ENCODE data around the gene IPO13.

IPO13 gene

GRCh38 chr1:43982241-43982640, 35.5 kb downstream of the IPO13 start:
- Histone ChIP-seq H3K9me3 (ENCODE audit: control insufficient read depth, low read length) (no peaks in the 10 kb centered on the region), H3K27ac (ENCODE audit: low read length, poor library complexity, severe bottlenecking) (no peak overlapping the region), H3K79me1 (replicated peaks; ENCODE audit: low read length, poor library complexity, severe bottlenecking) (peaks cover 36% of the 10 kb centered on the region), H3K4me3 (ENCODE audit: insufficient read depth in 1 of 2, low read depth in 1 of 2, low read length in 2 of 2) (no peak overlapping the region), H3K4me2 (ENCODE audit: low read length, poor library complexity, severe bottlenecking) (no peak overlapping the region), H3K9ac (ENCODE audit: low read length) (no peak overlapping the region), H2BK15ac (ENCODE audit: low read depth, poor library complexity, severe bottlenecking) (no peak overlapping the region), H4K91ac (ENCODE audit: low read length) (no peak overlapping the region), H3K14ac (ENCODE audit: low read length in 2 of 2) (no peak overlapping the region), H2AK5ac (ENCODE audit: low read length, severe bottlenecking) (no peak overlapping the region), H2BK12ac (ENCODE audit: low read length in 2 of 2) (no peak overlapping the region), H2BK120ac (ENCODE audit: low read depth, low read length) (no peak overlapping the region), H3K27me3 (ENCODE audit: control insufficient read depth in 1 of 2, insufficient read depth in 1 of 2, low read length in 2 of 2) (no peaks in the 10 kb centered on the region), H3K4me1 (ENCODE audit: control insufficient read depth, insufficient read depth, low read depth, low read length) (peaks cover 44% of the 10 kb centered on the region), H3K4ac (ENCODE audit: low read depth in 1 of 2, low read length in 2 of 2) (no peak overlapping the region), H3K36me3 (ENCODE audit: control insufficient read depth in 1 of 2, insufficient read depth in 2 of 2, low read depth in 1 of 2, low read length in 2 of 2) (peaks cover 49 to 69% of the 10 kb centered on the region in 2 experiments), H3K23ac (ENCODE audit: low read length in 2 of 2) (no peak overlapping the region), H3K18ac (ENCODE audit: low read depth in 1 of 2, low read length in 2 of 2) (no peak overlapping the region), H4K8ac (ENCODE audit: low read length) (no peak overlapping the region), H2BK5ac (ENCODE audit: low read depth, low read length, poor library complexity, severe bottlenecking) (no peak overlapping the region), H2AFZ (ENCODE audit: low read depth, low read length) (no peak overlapping the region)
- 94% methylated on average over 8 of the region's 8 CpGs for WGBS
- DNase-seq = no peak

GRCh38 chr1:43982808-43983207, 36.1 kb downstream of the IPO13 start:
- H3K27ac ChIP-seq (ENCODE audit: low read length, poor library complexity, severe bottlenecking) = no peak overlapping the region
- no peak overlapping the region for H2AFZ ChIP-seq (ENCODE audit: low read depth, low read length)
- no peaks in the 10 kb centered on the region for H3K9me3 ChIP-seq (ENCODE audit: control insufficient read depth, low read length)
- peaks cover 44% of the 10 kb centered on the region for H3K4me1 ChIP-seq (ENCODE audit: control insufficient read depth, insufficient read depth, low read depth, low read length)
- H3K9ac ChIP-seq (ENCODE audit: low read length) = no peak overlapping the region
- no peak overlapping the region for H4K8ac ChIP-seq (ENCODE audit: low read length)
- H3K4me3 ChIP-seq (ENCODE audit: insufficient read depth in 1 of 2, low read depth in 1 of 2, low read length in 2 of 2) = no peak overlapping the region
- H3K36me3 ChIP-seq (ENCODE audit: control insufficient read depth in 1 of 2, insufficient read depth in 2 of 2, low read depth in 1 of 2, low read length in 2 of 2) = peaks cover 49 to 65% of the 10 kb centered on the region in 2 experiments
- H3K23ac ChIP-seq (ENCODE audit: low read length in 2 of 2) = no peak overlapping the region
- H3K79me1 ChIP-seq (replicated peaks; ENCODE audit: low read length, poor library complexity, severe bottlenecking) = peaks cover 32% of the 10 kb centered on the region
- H2BK5ac ChIP-seq (ENCODE audit: low read depth, low read length, poor library complexity, severe bottlenecking) = no peak overlapping the region
- no peak for DNase-seq
- no peak overlapping the region for H3K4ac ChIP-seq (ENCODE audit: low read depth in 1 of 2, low read length in 2 of 2)
- H3K14ac ChIP-seq (ENCODE audit: low read length in 2 of 2) = no peak overlapping the region
- WGBS = 94% methylated on average over 15 of the region's 15 CpGs
- no peak overlapping the region for H2BK15ac ChIP-seq (ENCODE audit: low read depth, poor library complexity, severe bottlenecking)
- H2AK5ac ChIP-seq (ENCODE audit: low read length, severe bottlenecking) = no peak overlapping the region
- H3K18ac ChIP-seq (ENCODE audit: low read depth in 1 of 2, low read length in 2 of 2) = no peak overlapping the region
- H2BK120ac ChIP-seq (ENCODE audit: low read depth, low read length) = no peak overlapping the region
- no peak overlapping the region for H3K4me2 ChIP-seq (ENCODE audit: low read length, poor library complexity, severe bottlenecking)
- H2BK12ac ChIP-seq (ENCODE audit: low read length in 2 of 2) = no peak overlapping the region
- H3K27me3 ChIP-seq (ENCODE audit: control insufficient read depth in 1 of 2, insufficient read depth in 1 of 2, low read length in 2 of 2) = no peaks in the 10 kb centered on the region
- no peak overlapping the region for H4K91ac ChIP-seq (ENCODE audit: low read length)

- Histone ChIP-seq H3K4ac (ENCODE audit: low read depth in 1 of 2, low read length in 2 of 2) (no peak overlapping the region), H2BK12ac (ENCODE audit: low read length in 2 of 2) (no peak overlapping the region), H3K4me2 (ENCODE audit: low read length, poor library complexity, severe bottlenecking) (no peak overlapping the region), H3K18ac (ENCODE audit: low read depth in 1 of 2, low read length in 2 of 2) (no peak overlapping the region), H3K27ac (ENCODE audit: low read length, poor library complexity, severe bottlenecking) (no peak overlapping the region), H3K9ac (ENCODE audit: low read length) (no peak overlapping the region), H3K23ac (ENCODE audit: low read length in 2 of 2) (no peak overlapping the region), H3K27me3 (ENCODE audit: control insufficient read depth in 1 of 2, insufficient read depth in 1 of 2, low read length in 2 of 2) (no peaks in the 10 kb centered on the region), H2BK15ac (ENCODE audit: low read depth, poor library complexity, severe bottlenecking) (no peak overlapping the region), H3K79me1 (replicated peaks; ENCODE audit: low read length, poor library complexity, severe bottlenecking) (peaks cover 28% of the 10 kb centered on the region), H2BK120ac (ENCODE audit: low read depth, low read length) (no peak overlapping the region), H3K14ac (ENCODE audit: low read length in 2 of 2) (no peak overlapping the region), H4K91ac (ENCODE audit: low read length) (no peak overlapping the region), H3K4me1 (ENCODE audit: control insufficient read depth, insufficient read depth, low read depth, low read length) (peaks cover 42% of the 10 kb centered on the region), H3K4me3 (ENCODE audit: insufficient read depth in 1 of 2, low read depth in 1 of 2, low read length in 2 of 2) (no peak overlapping the region), H2BK5ac (ENCODE audit: low read depth, low read length, poor library complexity, severe bottlenecking) (no peak overlapping the region), H2AFZ (ENCODE audit: low read depth, low read length) (no peak overlapping the region), H2AK5ac (ENCODE audit: low read length, severe bottlenecking) (no peak overlapping the region), H3K9me3 (ENCODE audit: control insufficient read depth, low read length) (no peaks in the 10 kb centered on the region), H4K8ac (ENCODE audit: low read length) (no peak overlapping the region), H3K36me3 (ENCODE audit: control insufficient read depth in 1 of 2, insufficient read depth in 2 of 2, low read depth in 1 of 2, low read length in 2 of 2) (peaks cover 44 to 59% of the 10 kb centered on the region in 2 experiments)
- WGBS = 86% methylated on average over 12 of the region's 12 CpGs
- no peak for DNase-seq
Measured at GRCh38 chr1:43983253-43983899, 36.6 kb downstream of the IPO13 start.

GRCh38 chr1:43984855-43985254, 38.1 kb downstream of the IPO13 start:
- over 99% methylated on average over 16 of the region's 16 CpGs for WGBS
- H3K14ac ChIP-seq (ENCODE audit: low read length in 2 of 2) = no peak overlapping the region

More at GRCh38 chr1:43984855-43985254, 38.1 kb downstream of the IPO13 start:
- peaks cover 33% of the 10 kb centered on the region for H3K4me1 ChIP-seq (ENCODE audit: control insufficient read depth, insufficient read depth, low read depth, low read length)
- no peak overlapping the region for H2AK5ac ChIP-seq (ENCODE audit: low read length, severe bottlenecking)
- H2AFZ ChIP-seq (ENCODE audit: low read depth, low read length) = no peak overlapping the region
- H3K9me3 ChIP-seq (ENCODE audit: control insufficient read depth, low read length) = no peaks in the 10 kb centered on the region
- no peak overlapping the region for H3K23ac ChIP-seq (ENCODE audit: low read length in 2 of 2)
- H2BK12ac ChIP-seq (ENCODE audit: low read length in 2 of 2) = no peak overlapping the region
- no peak overlapping the region for H2BK5ac ChIP-seq (ENCODE audit: low read depth, low read length, poor library complexity, severe bottlenecking)
- H3K27me3 ChIP-seq (ENCODE audit: control insufficient read depth in 1 of 2, insufficient read depth in 1 of 2, low read length in 2 of 2) = no peaks in the 10 kb centered on the region
- no peak overlapping the region for H3K4me2 ChIP-seq (ENCODE audit: low read length, poor library complexity, severe bottlenecking)
- no peak overlapping the region for H3K4ac ChIP-seq (ENCODE audit: low read depth in 1 of 2, low read length in 2 of 2)
- no peak overlapping the region for H2BK15ac ChIP-seq (ENCODE audit: low read depth, poor library complexity, severe bottlenecking)
- H4K8ac ChIP-seq (ENCODE audit: low read length) = no peak overlapping the region
- H3K9ac ChIP-seq (ENCODE audit: low read length) = no peak overlapping the region
- no peak overlapping the region for H3K4me3 ChIP-seq (ENCODE audit: insufficient read depth in 1 of 2, low read depth in 1 of 2, low read length in 2 of 2)
- H3K36me3 ChIP-seq (ENCODE audit: control insufficient read depth in 1 of 2, insufficient read depth in 2 of 2, low read depth in 1 of 2, low read length in 2 of 2) = peaks cover 43 to 59% of the 10 kb centered on the region in 2 experiments
- no peak overlapping the region for H2BK120ac ChIP-seq (ENCODE audit: low read depth, low read length)
- no peak for DNase-seq
- no peak overlapping the region for H3K27ac ChIP-seq (ENCODE audit: low read length, poor library complexity, severe bottlenecking)
- no peak overlapping the region for H4K91ac ChIP-seq (ENCODE audit: low read length)
- H3K79me1 ChIP-seq (replicated peaks; ENCODE audit: low read length, poor library complexity, severe bottlenecking) = peaks cover 23% of the 10 kb centered on the region
- no peak overlapping the region for H3K18ac ChIP-seq (ENCODE audit: low read depth in 1 of 2, low read length in 2 of 2)

Measured in mesenchymal stem cell (in vitro differentiated cells and primary cell).